ENCODE data around the gene TIMM13. TPM values are rescaled to one million over a fixed set of nuclear protein-coding genes. Genes with fewer than 3 reads are reported as not detected.

Gene TIMM13
- total RNA-seq, 2 experiments from 2014 or later: 67.3 to 70.8 TPM

GRCh38 chr19:2453431-2454025, 26.1 kb upstream of the TIMM13 start:
- Mint-ChIP-seq H3K36me3 (ENCODE audit: low read depth) (peaks cover 9% of the 10 kb centered on the region), H3K27me3 (ENCODE audit: low read depth) (no peaks in the 10 kb centered on the region), H3K4me1 (ENCODE audit: low read depth) (peaks cover 28% of the 10 kb centered on the region), H3K9me3 (no peaks in the 10 kb centered on the region), H3K27ac (no peak overlapping the region), H3K4me3 (no peak overlapping the region)
- DNase-seq: no peak
- CTCF ChIA-PET: no interaction called here
- intact Hi-C loops (cut with micrococcal nuclease): no loop called here

- CTCF ChIA-PET: no interaction called here
- no peaks in the 10 kb centered on the region for H3K27me3 Mint-ChIP-seq (ENCODE audit: low read depth)
- H3K4me3 Mint-ChIP-seq: no peak overlapping the region
- peaks cover 36% of the 10 kb centered on the region for H3K4me1 Mint-ChIP-seq (ENCODE audit: low read depth)
- peaks cover 5% of the 10 kb centered on the region for H3K36me3 Mint-ChIP-seq (ENCODE audit: low read depth)
- no peak for DNase-seq
- H3K9me3 Mint-ChIP-seq: no peaks in the 10 kb centered on the region
- intact Hi-C loops (cut with micrococcal nuclease): no loop called here
- H3K27ac Mint-ChIP-seq: no peak overlapping the region
Observed at GRCh38 chr19:2451741-2452140, 24.4 kb upstream of the TIMM13 start.

- Mint-ChIP-seq H3K4me1 (ENCODE audit: low read depth) (peaks cover 41% of the 10 kb centered on the region), H3K27ac (no peak overlapping the region), H3K36me3 (ENCODE audit: low read depth) (peaks cover 7% of the 10 kb centered on the region), H3K4me3 (no peak overlapping the region), H3K9me3 (no peaks in the 10 kb centered on the region), H3K27me3 (ENCODE audit: low read depth) (no peaks in the 10 kb centered on the region)
- no peak for DNase-seq
- intact Hi-C loops (cut with micrococcal nuclease): no loop called here
- CTCF ChIA-PET: no interaction called here
Observed at GRCh38 chr19:2451138-2451537, 23.8 kb upstream of the TIMM13 start.

- Mint-ChIP-seq H3K9me3 (no peaks in the 10 kb centered on the region), H3K4me3 (no peak overlapping the region), H3K36me3 (ENCODE audit: low read depth) (peaks cover 5% of the 10 kb centered on the region), H3K4me1 (ENCODE audit: low read depth) (peaks cover 28% of the 10 kb centered on the region), H3K27me3 (ENCODE audit: low read depth) (no peaks in the 10 kb centered on the region), H3K27ac (no peak overlapping the region)
- intact Hi-C loops (cut with micrococcal nuclease): no loop called here
- CTCF ChIA-PET: no interaction called here
- no peak for DNase-seq
Observed at GRCh38 chr19:2449019-2449418, 21.6 kb upstream of the TIMM13 start.

GRCh38 chr19:2446381-2446780, 19.0 kb upstream of the TIMM13 start:
- Mint-ChIP-seq H3K4me1 (ENCODE audit: low read depth) (peaks cover 20% of the 10 kb centered on the region), H3K9me3 (no peaks in the 10 kb centered on the region), H3K36me3 (ENCODE audit: low read depth) (peaks cover 8% of the 10 kb centered on the region), H3K27ac (no peak overlapping the region), H3K27me3 (ENCODE audit: low read depth) (no peaks in the 10 kb centered on the region), H3K4me3 (peak overlapping the region; percentile 52)
- intact Hi-C loops (cut with micrococcal nuclease): no loop called here
- CTCF ChIA-PET: interaction anchor here (0.5 kb wide), 2 partner anchors 222 to 335 kb away, joined by 3 to 5 read pairs; no protein-coding TSS in a partner anchor
- DNase-seq: peak; percentile 67

- no peaks in the 10 kb centered on the region for H3K9me3 Mint-ChIP-seq
- no peak overlapping the region for H3K4me3 Mint-ChIP-seq
- no peak for DNase-seq
- peaks cover 11% of the 10 kb centered on the region for H3K36me3 Mint-ChIP-seq (ENCODE audit: low read depth)
- no peaks in the 10 kb centered on the region for H3K27me3 Mint-ChIP-seq (ENCODE audit: low read depth)
- CTCF ChIA-PET: no interaction called here
- no peak overlapping the region for H3K27ac Mint-ChIP-seq
- H3K4me1 Mint-ChIP-seq (ENCODE audit: low read depth): peaks cover 20% of the 10 kb centered on the region
- intact Hi-C loops (cut with micrococcal nuclease): no loop called here
Observed at GRCh38 chr19:2444251-2445002, 17.0 kb upstream of the TIMM13 start.

GRCh38 chr19:2443785-2444182, 16.4 kb upstream of the TIMM13 start:
- Mint-ChIP-seq H3K27me3 (ENCODE audit: low read depth) (no peaks in the 10 kb centered on the region), H3K36me3 (ENCODE audit: low read depth) (peaks cover 11% of the 10 kb centered on the region), H3K4me3 (no peak overlapping the region), H3K4me1 (ENCODE audit: low read depth) (peaks cover 20% of the 10 kb centered on the region), H3K27ac (no peak overlapping the region), H3K9me3 (no peaks in the 10 kb centered on the region)
- no peak for DNase-seq
- CTCF ChIA-PET: no interaction called here
- intact Hi-C loops (cut with micrococcal nuclease): no loop called here

GRCh38 chr19:2443116-2443784, 15.9 kb upstream of the TIMM13 start:
- no peak for DNase-seq
- Mint-ChIP-seq H3K9me3 (no peaks in the 10 kb centered on the region), H3K27ac (no peak overlapping the region), H3K4me1 (ENCODE audit: low read depth) (peaks cover 18% of the 10 kb centered on the region), H3K27me3 (ENCODE audit: low read depth) (no peaks in the 10 kb centered on the region), H3K36me3 (ENCODE audit: low read depth) (peaks cover 11% of the 10 kb centered on the region), H3K4me3 (no peak overlapping the region)
- intact Hi-C loops (cut with micrococcal nuclease): no loop called here
- CTCF ChIA-PET: no interaction called here

GRCh38 chr19:2441096-2441752, 13.8 kb upstream of the TIMM13 start:
- Mint-ChIP-seq H3K4me1 (ENCODE audit: low read depth) (peaks cover under 1% of the 10 kb centered on the region), H3K27ac (no peak overlapping the region), H3K9me3 (no peaks in the 10 kb centered on the region), H3K36me3 (ENCODE audit: low read depth) (peaks cover 14% of the 10 kb centered on the region), H3K4me3 (no peak overlapping the region), H3K27me3 (ENCODE audit: low read depth) (no peaks in the 10 kb centered on the region)
- DNase-seq: no peak
- CTCF ChIA-PET: no interaction called here
- intact Hi-C loops (cut with micrococcal nuclease): no loop called here

GRCh38 chr19:2440515-2440914, 13.1 kb upstream of the TIMM13 start:
- Mint-ChIP-seq H3K27me3 (ENCODE audit: low read depth) (no peaks in the 10 kb centered on the region), H3K27ac (peak overlapping the region; percentile 4), H3K36me3 (ENCODE audit: low read depth) (peaks cover 15% of the 10 kb centered on the region), H3K4me1 (ENCODE audit: low read depth) (no peaks in the 10 kb centered on the region), H3K9me3 (no peaks in the 10 kb centered on the region), H3K4me3 (no peak overlapping the region)
- intact Hi-C loops (cut with micrococcal nuclease): no loop called here
- no peak for DNase-seq
- CTCF ChIA-PET: no interaction called here

- CTCF ChIA-PET: interaction anchor here (0.8 kb wide), 1 partner anchor 19 kb away, joined by 7 read pairs; no protein-coding TSS in a partner anchor
Observed at GRCh38 chr19:2438178-2438577, 10.8 kb upstream of the TIMM13 start.

GRCh38 chr19:2436926-2437325, 9.5 kb upstream of the TIMM13 start:
- H3K27ac Mint-ChIP-seq: no peak overlapping the region

More at GRCh38 chr19:2438178-2438577, 10.8 kb upstream of the TIMM13 start:
- no peak for DNase-seq
- H3K4me3 Mint-ChIP-seq: no peak overlapping the region
- no peaks in the 10 kb centered on the region for H3K9me3 Mint-ChIP-seq
- H3K27ac Mint-ChIP-seq: no peak overlapping the region
- H3K36me3 Mint-ChIP-seq (ENCODE audit: low read depth): peaks cover 18% of the 10 kb centered on the region
- H3K4me1 Mint-ChIP-seq (ENCODE audit: low read depth): no peaks in the 10 kb centered on the region
- H3K27me3 Mint-ChIP-seq (ENCODE audit: low read depth): no peaks in the 10 kb centered on the region
- intact Hi-C loops (cut with micrococcal nuclease): no loop called here

More at GRCh38 chr19:2436926-2437325, 9.5 kb upstream of the TIMM13 start:
- no peaks in the 10 kb centered on the region for H3K27me3 Mint-ChIP-seq (ENCODE audit: low read depth)
- H3K4me1 Mint-ChIP-seq (ENCODE audit: low read depth): no peaks in the 10 kb centered on the region
- DNase-seq: no peak
- no peak overlapping the region for H3K4me3 Mint-ChIP-seq
- peaks cover 23% of the 10 kb centered on the region for H3K36me3 Mint-ChIP-seq (ENCODE audit: low read depth)
- intact Hi-C loops (cut with micrococcal nuclease): no loop called here
- CTCF ChIA-PET: interaction anchor here (0.6 to 1.0 kb wide), 2 partner anchors 177 to 281 kb away, joined by 3 to 4 read pairs; no protein-coding TSS in a partner anchor
- no peaks in the 10 kb centered on the region for H3K9me3 Mint-ChIP-seq
